ENCODE results near the gene IGFL2. TPM values are rescaled to one million over a fixed set of nuclear protein-coding genes. Genes with fewer than 3 reads are reported as not detected.

The IGFL2 gene
- total and polyA plus RNA-seq, 2 of the 4 experiments (the other 2 are of a cell fraction), result not detected

DNA sequence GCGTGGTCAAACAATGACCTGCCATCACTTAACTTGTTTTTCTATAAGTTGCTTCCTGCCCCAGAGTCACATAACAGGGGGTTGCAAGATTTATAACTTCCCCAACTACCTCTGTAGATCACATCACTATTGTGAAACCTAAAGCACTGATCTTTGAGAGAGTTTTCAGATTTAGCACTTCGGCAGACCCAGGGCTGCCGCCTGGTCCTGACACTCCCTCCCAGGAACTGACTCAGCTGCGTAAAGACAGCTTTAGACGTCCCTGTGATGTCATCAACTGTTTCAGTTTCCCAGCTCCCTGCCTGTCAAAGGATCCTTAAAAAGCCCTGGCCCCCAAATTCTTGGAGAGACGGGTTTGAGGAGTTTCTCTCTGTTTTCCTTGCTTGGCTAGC is 33.3 kb downstream of the IGFL2 start:
- H3K9ac ChIP-seq (ENCODE audit: low read depth, low read length), result no peak overlapping the region
- in situ Hi-C loops (cut with MboI; ENCODE audit: low sequenced_read_pairs), result no loop called here
- no peak overlapping the region for H2AFZ ChIP-seq (replicated peaks; ENCODE audit: low read length, poor library complexity)
- no peak overlapping the region for H3K4ac ChIP-seq (ENCODE audit: low read depth, low read length)
- H4K20me1 ChIP-seq (ENCODE audit: insufficient read depth, low read length), result no peaks in the 10 kb centered on the region
- H3K27ac ChIP-seq (ENCODE audit: insufficient read depth, low read length), result no peak overlapping the region
- H4K8ac ChIP-seq (ENCODE audit: low read depth in 2 of 2, low read length in 2 of 2), result no peak overlapping the region
- no peak overlapping the region for H4K5ac ChIP-seq (ENCODE audit: low read depth, low read length)
- POLR2A ChIA-PET (ENCODE audit: unreplicated experiment), result no interaction called here
- no peaks in the 10 kb centered on the region for H3K36me3 ChIP-seq (ENCODE audit: control insufficient read depth, insufficient read depth, low read length)
- no peak overlapping the region for H3K4me3 ChIP-seq (ENCODE audit: insufficient read depth, low read depth, low read length)
- H2BK120ac ChIP-seq (ENCODE audit: low read depth, low read length), result no peak overlapping the region
- TF ChIP-seq RAD21 (IDR thresholded peaks at IDR 0.05; ENCODE audit: low read length) (no peak), BHLHE40 (IDR thresholded peaks at IDR 0.05; ENCODE audit: low read depth, low read length) (no peak), NFE2L2 (IDR thresholded peaks at IDR 0.05; ENCODE audit: low read depth, low read length) (no peak), ELK1 (IDR thresholded peaks at IDR 0.05; ENCODE audit: borderline replicate concordance, low read depth, low read length) (no peak), POLR2A (IDR thresholded peaks at IDR 0.05; ENCODE audit: low read depth, low read length) (no peak), MAZ (IDR thresholded peaks at IDR 0.05; ENCODE audit: borderline replicate concordance, low read depth, low read length) (no peak), SMC3 (IDR thresholded peaks at IDR 0.05; ENCODE audit: low read depth, low read length) (no peak), MAFK (IDR thresholded peaks at IDR 0.05; ENCODE audit: low read depth, low read length) (no peak), CEBPB (IDR thresholded peaks at IDR 0.05; ENCODE audit: low read depth, low read length) (no peak), RCOR1 (IDR thresholded peaks at IDR 0.05; ENCODE audit: insufficient replicate concordance, low read length) (no peak), RFX5 (IDR thresholded peaks at IDR 0.05; ENCODE audit: low read depth, low read length) (no peak)
- TF ChIP-seq, protein P1, sequence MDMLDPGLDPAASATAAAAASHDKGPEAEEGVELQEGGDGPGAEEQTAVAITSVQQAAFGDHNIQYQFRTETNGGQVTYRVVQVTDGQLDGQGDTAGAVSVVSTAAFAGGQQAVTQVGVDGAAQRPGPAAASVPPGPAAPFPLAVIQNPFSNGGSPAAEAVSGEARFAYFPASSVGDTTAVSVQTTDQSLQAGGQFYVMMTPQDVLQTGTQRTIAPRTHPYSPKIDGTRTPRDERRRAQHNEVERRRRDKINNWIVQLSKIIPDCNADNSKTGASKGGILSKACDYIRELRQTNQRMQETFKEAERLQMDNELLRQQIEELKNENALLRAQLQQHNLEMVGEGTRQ (IDR thresholded peaks at IDR 0.05; ENCODE audit: low read depth, low read length), result no peak
- TF ChIP-seq, protein P2, sequence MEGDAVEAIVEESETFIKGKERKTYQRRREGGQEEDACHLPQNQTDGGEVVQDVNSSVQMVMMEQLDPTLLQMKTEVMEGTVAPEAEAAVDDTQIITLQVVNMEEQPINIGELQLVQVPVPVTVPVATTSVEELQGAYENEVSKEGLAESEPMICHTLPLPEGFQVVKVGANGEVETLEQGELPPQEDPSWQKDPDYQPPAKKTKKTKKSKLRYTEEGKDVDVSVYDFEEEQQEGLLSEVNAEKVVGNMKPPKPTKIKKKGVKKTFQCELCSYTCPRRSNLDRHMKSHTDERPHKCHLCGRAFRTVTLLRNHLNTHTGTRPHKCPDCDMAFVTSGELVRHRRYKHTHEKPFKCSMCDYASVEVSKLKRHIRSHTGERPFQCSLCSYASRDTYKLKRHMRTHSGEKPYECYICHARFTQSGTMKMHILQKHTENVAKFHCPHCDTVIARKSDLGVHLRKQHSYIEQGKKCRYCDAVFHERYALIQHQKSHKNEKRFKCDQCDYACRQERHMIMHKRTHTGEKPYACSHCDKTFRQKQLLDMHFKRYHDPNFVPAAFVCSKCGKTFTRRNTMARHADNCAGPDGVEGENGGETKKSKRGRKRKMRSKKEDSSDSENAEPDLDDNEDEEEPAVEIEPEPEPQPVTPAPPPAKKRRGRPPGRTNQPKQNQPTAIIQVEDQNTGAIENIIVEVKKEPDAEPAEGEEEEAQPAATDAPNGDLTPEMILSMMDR (conservative IDR thresholded peaks at IDR 0.05; ENCODE audit: low read depth, low read length), result no peak
- no peak overlapping the region for H2AK5ac ChIP-seq (ENCODE audit: low read depth, low read length)
- H2AK9ac ChIP-seq (replicated peaks; ENCODE audit: low read depth, low read length, poor library complexity), result no peak overlapping the region
- intact Hi-C loops (cut with micrococcal nuclease), result no loop called here
- no peaks in the 10 kb centered on the region for H3K79me1 ChIP-seq (ENCODE audit: low read depth in 1 of 2, low read length in 2 of 2)
- no peak overlapping the region for H2BK15ac ChIP-seq (ENCODE audit: low read depth, low read length)
- H3K23ac ChIP-seq (ENCODE audit: low read depth, low read length), result no peak overlapping the region
- ATAC-seq (ENCODE audit: low read depth), result no peak
- no CpG with 5 or more reads among the region's 6 CpGs for WGBS, 2 experiments (ENCODE audit: extremely low coverage in 2 of 2, insufficient read length in 1 of 2)
- no peak overlapping the region for H3K14ac ChIP-seq (replicated peaks; ENCODE audit: low read depth, low read length)
- no peak overlapping the region for H3K4me2 ChIP-seq (ENCODE audit: low read depth, low read length)
- H2BK20ac ChIP-seq (ENCODE audit: low read depth, low read length), result no peak overlapping the region
- no peaks in the 10 kb centered on the region for H3K4me1 ChIP-seq (ENCODE audit: control insufficient read depth, insufficient read depth, low read length)
- H3K9me3 ChIP-seq (ENCODE audit: control insufficient read depth, insufficient read depth, low read length), result peaks cover 2% of the 10 kb centered on the region; the same call in 1 of the 2 replicates
- H3K56ac ChIP-seq (ENCODE audit: extremely low read depth, insufficient read depth, low read length), result no peak overlapping the region
- no peak overlapping the region for H4K91ac ChIP-seq (ENCODE audit: insufficient read depth, low read depth, low read length)
- no peaks in the 10 kb centered on the region for H3K9me1 ChIP-seq (ENCODE audit: insufficient read depth, low read length)
- CTCF ChIA-PET, result no interaction called here
- DNase-seq, result peak; percentile 28
- no peak overlapping the region for H3K18ac ChIP-seq (ENCODE audit: low read depth, low read length)
- dilution Hi-C loops (cut with HindIII; ENCODE audit: low sequenced_read_pairs, unreplicated experiment), result no loop called here
- H2BK5ac ChIP-seq (ENCODE audit: low read depth, low read length, poor library complexity, severe bottlenecking), result no peak overlapping the region
- peaks cover 33% of the 10 kb centered on the region for H3K27me3 ChIP-seq (ENCODE audit: control insufficient read depth, insufficient read depth, low read length)
- BruUV-seq (replicated peaks), result no TSS peak

Data from IMR-90 (cell line).